ENCODE results near the gene OR2C3.

- no peak for TF ChIP-seq CTCF (IDR thresholded peaks at IDR 0.05; ENCODE audit: low read length)
- TF ChIP-seq EZH2phosphoT487 (IDR thresholded peaks at IDR 0.05; ENCODE audit: low read length) = no peak
- TF ChIP-seq EZH2 (optimal IDR thresholded peaks at IDR 0.05; ENCODE audit: low read depth, low read length) = no peak
These were observed 15.5 kb upstream of the OR2C3 start for GRCh38 chr1:247551721-247552120.
